GM12878 (cell line): ENCODE results near the gene ABHD18. TPM values are rescaled to one million over a fixed set of nuclear protein-coding genes. Genes with fewer than 3 reads are reported as not detected.

ENCODE experiments used
- ATAC-seq: fragments of 200-7000 bp; cut with Tn5 transposase; 3 replicates; pipeline ENCODE4 v1.9.1; 2020; ENCODE audit warnings: mild to moderate bottlenecking, moderate library complexity
- BruUV-seq: library from RNA; stranded (reverse); fragments of 400-500 nt; replicated peaks from 2 replicates; lab custom pipeline; 2021; lab: Mats Ljungman, UMichigan
- CTCF ChIA-PET: fragments of 300-600 bp; sonication (Branson Sonifier 250); formaldehyde crosslinking; extraction: SDS; loops from one replicate; lab custom pipeline; 2021; ENCODE audit warnings: inconsistent platforms; lab: Yijun Ruan, JAX
- POLR2A ChIA-PET: fragments of 350-600 bp; formaldehyde crosslinking; extraction: SDS; loops from one replicate; lab custom pipeline; 2021; ENCODE audit warnings: inconsistent platforms; lab: Charles Lee
- RAD21 ChIA-PET: fragments of 300-600 bp; sonication (Branson Sonifier 250); formaldehyde crosslinking; loops from one replicate; lab custom pipeline; 2023; ENCODE audit warnings: antibody characterized with exemption; ENCODE audit not compliant: unreplicated experiment; lab: Charles Lee
- SMC1A ChIA-PET: fragments of 300-600 bp; sonication (Branson Sonifier 250); formaldehyde crosslinking; loops from one replicate; lab custom pipeline; 2023; ENCODE audit not compliant: unreplicated experiment, uncharacterized antibody; lab: Charles Lee
- DNase-seq: peaks from one replicate; pipeline ENCODE4 v3.0.0-alpha.2; 2011; ENCODE audit warnings: low read depth, low spot score
- FAIRE-seq: peaks from 3 replicates; lab custom pipeline; 2011; peaks lifted over from hg19 to GRCh38; lab: Jason Lieb, UNC
- H2AFZ ChIP-seq: 2 replicates; pipeline ENCODE4 v1.6.0; 2011; ENCODE audit warnings: low read depth, low read length, control low read depth; ENCODE audit not compliant: control insufficient read depth
- H3K27ac ChIP-seq: 2 replicates; pipeline ENCODE4 v1.5.1; 2011; ENCODE audit warnings: control low read depth; ENCODE audit not compliant: control insufficient read depth, insufficient read depth
- H3K27me3 ChIP-seq, 2 experiments: replicated peaks in 1 of 2; 2 replicates each; pipeline versions ENCODE4 v1.6.0 to v1.6.1; 2011; ENCODE audit warnings: low read length in 1 of 2; ENCODE audit not compliant: control insufficient read depth in 2 of 2, insufficient read depth in 2 of 2
- H3K36me3 ChIP-seq, 2 experiments: 2 replicates each; pipeline ENCODE4 v1.5.1; 2011; ENCODE audit warnings: low read length in 1 of 2; ENCODE audit not compliant: control insufficient read depth in 2 of 2, insufficient read depth in 2 of 2
- H3K4me1 ChIP-seq: 2 replicates; pipeline ENCODE4 v1.6.1; 2011; ENCODE audit warnings: mild to moderate bottlenecking, low read length, moderate library complexity, mixed read lengths; ENCODE audit not compliant: control insufficient read depth, insufficient read depth
- H3K4me2 ChIP-seq: 2 replicates; pipeline ENCODE4 v1.6.0; 2011; ENCODE audit warnings: control low read depth; ENCODE audit not compliant: control insufficient read depth, insufficient read depth
- H3K4me3 ChIP-seq: fragments of 200-600 bp; sonication (generic); 2 replicates; pipeline ENCODE4 v1.5.1; 2016
- H3K79me2 ChIP-seq: 2 replicates; pipeline ENCODE4 v1.6.0; 2011; ENCODE audit warnings: low read length; ENCODE audit not compliant: control insufficient read depth, insufficient read depth
- H3K9ac ChIP-seq: 2 replicates; pipeline ENCODE4 v1.8.0; 2011; ENCODE audit warnings: low read length, control low read depth, mixed read lengths; ENCODE audit not compliant: control insufficient read depth, insufficient read depth
- H3K9me3 ChIP-seq: replicated peaks from 3 replicates; pipeline ENCODE4 v1.5.1; 2011; ENCODE audit warnings: mild to moderate bottlenecking, low read length; ENCODE audit not compliant: control insufficient read depth, insufficient read depth
- H4K20me1 ChIP-seq: 2 replicates; pipeline ENCODE4 v1.6.0; 2011; ENCODE audit not compliant: control insufficient read depth, insufficient read depth
- ATF7 ChIP-seq: fragments of 450-650 bp; IDR thresholded peaks from 2 replicates; pipeline ENCODE4 v1.6.1; 2016; ENCODE audit warnings: low read depth, mild to moderate bottlenecking
- BCL11A ChIP-seq: IDR thresholded peaks from 2 replicates; pipeline ENCODE4 v1.6.1; 2011; ENCODE audit warnings: low read depth, low read length
- CHD2 ChIP-seq: IDR thresholded peaks from 2 replicates; pipeline ENCODE4 v1.6.1; 2011; ENCODE audit warnings: low read depth, low read length, improper control_type of control experiment, borderline replicate concordance
- ESRRA ChIP-seq: IDR thresholded peaks from 2 replicates; pipeline ENCODE4 v1.6.1; 2012; ENCODE audit warnings: mild to moderate bottlenecking, low read length, improper control_type of control experiment
- HCFC1 ChIP-seq: fragments of 150-350 bp; IDR thresholded peaks from 2 replicates; pipeline ENCODE4 v1.6.1; 2014; ENCODE audit warnings: low read length
- KAT2A ChIP-seq: conservative IDR thresholded peaks from 2 replicates; pipeline ENCODE4 v1.6.1; 2011; ENCODE audit warnings: low read depth, low read length; ENCODE audit not compliant: control insufficient read depth
- MXI1 ChIP-seq: fragments of 150-350 bp; IDR thresholded peaks from 2 replicates; pipeline ENCODE4 v1.6.1; 2011; ENCODE audit warnings: low read depth, mild to moderate bottlenecking, inconsistent platforms, low read length, improper control_type of control experiment
- RB1 ChIP-seq: fragments of 450-650 bp; formaldehyde crosslinking; IDR thresholded peaks from 2 replicates; pipeline ENCODE4 v1.6.1; 2017; ENCODE audit warnings: mild to moderate bottlenecking, borderline replicate concordance
- STAT1 ChIP-seq: fragments of 450-650 bp; conservative IDR thresholded peaks from 2 replicates; pipeline ENCODE4 v1.6.1; 2014; ENCODE audit warnings: antibody characterized with exemption, mild to moderate bottlenecking
- ZZZ3 ChIP-seq: IDR thresholded peaks from 2 replicates; pipeline ENCODE4 v1.6.1; 2011; ENCODE audit warnings: low read depth; ENCODE audit not compliant: control insufficient read depth, insufficient read length
- WGBS: methylation state at CpG from one replicate; pipeline ENCODE4 v1.1.6; 2016; ENCODE audit warnings: low lambda C conversion rate; ENCODE audit not compliant: insufficient replicate concordance, insufficient coverage; ENCODE audit errors: missing lambda C conversion rate; 5-methylcytosine and 5-hydroxymethylcytosine counted together
- in situ Hi-C: fragments of 300-500 bp; cut with MboI; formaldehyde crosslinking; loops from 9 replicates; pipeline ENCODE4 v1.14.3; 2018; ENCODE audit warnings: mixed read lengths
- intact Hi-C: fragments of 100-400 bp; cut with micrococcal nuclease; formaldehyde crosslinking; loops from one replicate; pipeline ENCODE4 v1.14.2; 2022; ENCODE audit not compliant: unreplicated experiment
- polyA plus RNA-seq, 11 experiments: library from polyadenylated mRNA; depleted of rRNA in 4 of 11; unstranded in 6 of 11; stranded (reverse) in 5 of 11; fragments of >200 nt; fragmentation: Nextera tagmentation in 4 of 11; fragmentation: Illumina TruSeq in 1 of 11; extraction: Ambion mirVana in 4 of 11; extraction: Trizol in 1 of 11; gene quantifications; 1 replicate in 1 of 11; 2 replicates in 10 of 11; pipeline versions ENCODE4 v1.2.1 to v1.2.3, GENCODE V29; 2011 to 2016; ENCODE audit warnings: inconsistent platforms in 2 of 11, missing spikeins in 2 of 11, low read depth in 1 of 11
- total RNA-seq, 4 experiments: library from RNA; depleted of rRNA in 3 of 4; stranded (reverse); fragments of >200 nt in 3 of 4; fragmentation: Illumina TruSeq in 1 of 4; extraction: Trizol in 1 of 4; gene quantifications; 2 replicates each; pipeline versions ENCODE4 v1.2.1 to v1.2.3, GENCODE V29; 2013 to 2021
- TF ChIP-seq, protein P1 (sequence below), 3 experiments: IDR thresholded peaks in 2 of 3; conservative IDR thresholded peaks in 1 of 3; 2 replicates each; pipeline ENCODE4 v1.5.1; 2011; ENCODE audit warnings: low read depth in 3 of 3, low read length in 3 of 3, mild to moderate bottlenecking in 3 of 3, control low read depth in 2 of 3, moderate library complexity in 2 of 3, inconsistent platforms in 1 of 3, mixed read lengths in 1 of 3; ENCODE audit not compliant: control insufficient read depth in 2 of 3, insufficient read depth in 1 of 3; ENCODE audit errors: extremely low read depth in 1 of 3
- TF ChIP-seq, protein P2 (sequence below): fragments of 450-650 bp; IDR thresholded peaks from 2 replicates; pipeline ENCODE4 v1.6.1; 2017; ENCODE audit warnings: borderline replicate concordance

The ABHD18 gene
- total and polyA plus RNA-seq, 10 of the 15 experiments (the other 5 are each of a cell fraction or from before 2014, with no cell fraction given) = 3.4 to 13.5 (median 9.6) TPM

DNA sequence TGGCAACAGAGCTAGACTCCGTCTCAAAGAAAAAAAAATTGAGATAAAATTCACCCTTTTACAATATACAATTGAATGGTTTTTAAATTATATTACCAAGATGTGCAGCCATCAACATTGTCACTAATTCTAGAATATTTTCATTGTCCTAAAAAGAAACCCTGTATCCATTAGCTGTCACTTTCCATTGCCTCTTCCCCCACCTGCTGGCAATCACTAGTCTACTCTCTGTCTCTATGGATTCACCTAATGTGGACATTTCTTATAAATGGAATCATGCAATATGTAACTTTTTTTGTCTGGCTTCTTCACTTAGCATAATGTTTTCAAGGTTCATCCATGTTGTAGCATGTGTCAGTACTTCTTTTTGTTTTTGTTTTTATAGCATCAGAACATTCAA, 20.8 kb downstream of the ABHD18 start:
- in situ Hi-C loops = no loop called here
- no TSS peak for BruUV-seq
- CTCF ChIA-PET = interaction anchor here (1.6 kb wide), 1 partner anchor 11 kb away, joined by 6 read pairs; no protein-coding TSS in a partner anchor
- Histone ChIP-seq H3K4me2 (no peak overlapping the region), H3K9me3 (no peaks in the 10 kb centered on the region), H3K4me3 (no peak overlapping the region), H3K9ac (no peak overlapping the region), H3K4me1 (no peaks in the 10 kb centered on the region), H3K27ac (no peak overlapping the region), H3K27me3 (no peaks in the 10 kb centered on the region), H2AFZ (no peak overlapping the region), H3K79me2 (no peaks in the 10 kb centered on the region), H4K20me1 (no peaks in the 10 kb centered on the region), H3K36me3 (no peaks in the 10 kb centered on the region; a peak in 1 of 4 replicates)
- POLR2A ChIA-PET = interaction anchor here (0.8 kb wide), 1 partner anchor 21 kb away, joined by 3 read pairs; the partner anchor contains the start of genes ABHD18 and MFSD8
- TF ChIP-seq STAT1 = no peak
- TF ChIP-seq, protein P1, sequence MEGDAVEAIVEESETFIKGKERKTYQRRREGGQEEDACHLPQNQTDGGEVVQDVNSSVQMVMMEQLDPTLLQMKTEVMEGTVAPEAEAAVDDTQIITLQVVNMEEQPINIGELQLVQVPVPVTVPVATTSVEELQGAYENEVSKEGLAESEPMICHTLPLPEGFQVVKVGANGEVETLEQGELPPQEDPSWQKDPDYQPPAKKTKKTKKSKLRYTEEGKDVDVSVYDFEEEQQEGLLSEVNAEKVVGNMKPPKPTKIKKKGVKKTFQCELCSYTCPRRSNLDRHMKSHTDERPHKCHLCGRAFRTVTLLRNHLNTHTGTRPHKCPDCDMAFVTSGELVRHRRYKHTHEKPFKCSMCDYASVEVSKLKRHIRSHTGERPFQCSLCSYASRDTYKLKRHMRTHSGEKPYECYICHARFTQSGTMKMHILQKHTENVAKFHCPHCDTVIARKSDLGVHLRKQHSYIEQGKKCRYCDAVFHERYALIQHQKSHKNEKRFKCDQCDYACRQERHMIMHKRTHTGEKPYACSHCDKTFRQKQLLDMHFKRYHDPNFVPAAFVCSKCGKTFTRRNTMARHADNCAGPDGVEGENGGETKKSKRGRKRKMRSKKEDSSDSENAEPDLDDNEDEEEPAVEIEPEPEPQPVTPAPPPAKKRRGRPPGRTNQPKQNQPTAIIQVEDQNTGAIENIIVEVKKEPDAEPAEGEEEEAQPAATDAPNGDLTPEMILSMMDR (IDR thresholded peaks at IDR 0.05 in 2 of 3, conservative IDR thresholded peaks at IDR 0.05 in 1 of 3; ENCODE audit: control insufficient read depth in 2 of 3, extremely low read depth in 1 of 3, insufficient read depth in 1 of 3, low read depth in 3 of 3, low read length in 3 of 3) = peak in 2 of 3 experiments; percentile 2 to 10; a peak in 2 of 6 replicates
- no peak for TF ChIP-seq ZZZ3
- DNase-seq = no peak
- no peak for FAIRE-seq
- SMC1A ChIA-PET = interaction anchor here (0.7 kb wide), 1 partner anchor 951 kb away, joined by 4 read pairs; no protein-coding TSS in a partner anchor
- WGBS = 100% methylated on average over 1 of the region's 1 CpG
- ATAC-seq = no peak
- RAD21 ChIA-PET = no interaction called here
- intact Hi-C loops = no loop called here

DNA sequence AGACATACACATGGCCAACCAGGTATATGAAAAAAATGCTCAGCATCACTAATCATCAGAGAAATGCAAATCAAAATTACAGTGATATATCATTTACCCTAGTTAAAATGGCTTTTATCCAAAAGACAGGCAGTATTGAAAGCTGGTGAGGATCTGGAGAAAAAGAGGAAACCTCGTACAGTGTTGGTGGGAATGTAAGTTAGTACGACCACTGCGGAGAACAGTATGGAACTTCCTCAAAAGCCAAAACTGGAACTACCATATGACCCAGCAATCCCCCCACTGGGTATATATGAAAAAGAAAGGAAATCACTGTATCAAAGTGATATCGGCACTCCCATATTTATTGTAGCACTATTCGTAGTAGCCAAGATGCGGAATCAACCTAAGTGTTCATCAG, 23.4 kb downstream of the ABHD18 start:
- RAD21 ChIA-PET = no interaction called here
- no peaks in the 10 kb centered on the region for H3K27me3 ChIP-seq
- H2AFZ ChIP-seq = no peak overlapping the region
- H3K4me3 ChIP-seq = no peak overlapping the region
- DNase-seq = no peak
- 98% methylated on average over 6 of the region's 6 CpGs for WGBS
- H3K36me3 ChIP-seq = no peaks in the 10 kb centered on the region; a peak in 1 of 4 replicates
- CTCF ChIA-PET = interaction anchor here (1.0 kb wide), 1 partner anchor 9 kb away, joined by 3 read pairs; no protein-coding TSS in a partner anchor
- no TSS peak for BruUV-seq
- ATAC-seq = no peak
- POLR2A ChIA-PET = no interaction called here
- H3K79me2 ChIP-seq = no peaks in the 10 kb centered on the region
- H3K4me1 ChIP-seq = no peaks in the 10 kb centered on the region
- no peak for FAIRE-seq
- SMC1A ChIA-PET = no interaction called here
- H3K27ac ChIP-seq = no peak overlapping the region
- no peak overlapping the region for H3K4me2 ChIP-seq
- H3K9ac ChIP-seq = no peak overlapping the region
- H4K20me1 ChIP-seq = no peaks in the 10 kb centered on the region
- H3K9me3 ChIP-seq = no peaks in the 10 kb centered on the region
- intact Hi-C loops (no loop called here), in situ Hi-C loops (no loop called here)
- no peak for TF ChIP-seq BCL11A
- no peak for TF ChIP-seq MXI1
- no peak for TF ChIP-seq ATF7
- no peak for TF ChIP-seq ESRRA
- TF ChIP-seq, protein P2, sequence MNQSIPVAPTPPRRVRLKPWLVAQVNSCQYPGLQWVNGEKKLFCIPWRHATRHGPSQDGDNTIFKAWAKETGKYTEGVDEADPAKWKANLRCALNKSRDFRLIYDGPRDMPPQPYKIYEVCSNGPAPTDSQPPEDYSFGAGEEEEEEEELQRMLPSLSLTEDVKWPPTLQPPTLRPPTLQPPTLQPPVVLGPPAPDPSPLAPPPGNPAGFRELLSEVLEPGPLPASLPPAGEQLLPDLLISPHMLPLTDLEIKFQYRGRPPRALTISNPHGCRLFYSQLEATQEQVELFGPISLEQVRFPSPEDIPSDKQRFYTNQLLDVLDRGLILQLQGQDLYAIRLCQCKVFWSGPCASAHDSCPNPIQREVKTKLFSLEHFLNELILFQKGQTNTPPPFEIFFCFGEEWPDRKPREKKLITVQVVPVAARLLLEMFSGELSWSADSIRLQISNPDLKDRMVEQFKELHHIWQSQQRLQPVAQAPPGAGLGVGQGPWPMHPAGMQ = no peak
- TF ChIP-seq HCFC1 = no peak
- no peak for TF ChIP-seq KAT2A
- TF ChIP-seq CHD2 = no peak
- no peak for TF ChIP-seq RB1
